Coronary artery (tissue), 2 donors: ENCODE measurements around the gene KCNS1.
A peak's percentile ranks its signal among the peaks of the same experiment; 100 is the strongest.

Experiments
- DNase-seq: peaks from one replicate; pipeline ENCODE4 v3.0.0-alpha.2; 2017; ENCODE audit warnings: low spot score
- H3K27ac ChIP-seq, 2 donors: fragments of 200-600 bp; sonication (generic); one replicate each; pipeline ENCODE4 v1.5.1; 2016 to 2019
- H3K4me3 ChIP-seq: fragments of 200-600 bp; sonication (generic); 2 replicates; pipeline ENCODE4 v1.5.1; 2016; ENCODE audit warnings: mild to moderate bottlenecking, moderate library complexity
- CTCF ChIP-seq: fragments of 200-600 bp; sonication (generic); IDR thresholded peaks from one replicate; pipeline ENCODE4 v1.5.1; 2019; ENCODE audit warnings: antibody characterized with exemption

KCNS1 gene

GRCh38 chr20:45049904-45050471, 50.9 kb downstream of the KCNS1 start:
- no peak overlapping the region for H3K4me3 ChIP-seq
- no peak for DNase-seq
- no peak overlapping the region for H3K27ac ChIP-seq
- no peak for TF ChIP-seq CTCF

GRCh38 chr20:45049438-45049837, 51.5 kb downstream of the KCNS1 start:
- no peak for DNase-seq
- no peak for TF ChIP-seq CTCF
- Histone ChIP-seq H3K4me3 (no peak overlapping the region), H3K27ac (no peak overlapping the region)

GRCh38 chr20:45047581-45048119, 53.3 kb downstream of the KCNS1 start:
- TF ChIP-seq CTCF, result no peak
- no peak overlapping the region for H3K4me3 ChIP-seq
- H3K27ac ChIP-seq, result no peak overlapping the region
- DNase-seq, result no peak

- no peak for DNase-seq
- no peak for TF ChIP-seq CTCF
- H3K4me3 ChIP-seq, result no peak overlapping the region
- no peak overlapping the region for H3K27ac ChIP-seq
These were observed 56.3 kb downstream of the KCNS1 start for GRCh38 chr20:45044601-45045000.

- peak; percentile 67 for TF ChIP-seq CTCF
- DNase-seq, result no peak
- Histone ChIP-seq H3K4me3 (no peak overlapping the region), H3K27ac (no peak overlapping the region)
These were observed 56.8 kb downstream of the KCNS1 start for GRCh38 chr20:45044084-45044573.

- DNase-seq, result no peak
- Histone ChIP-seq H3K4me3 (no peak overlapping the region), H3K27ac (no peak overlapping the region)
- no peak for TF ChIP-seq CTCF
These were observed 57.9 kb downstream of the KCNS1 start for GRCh38 chr20:45042978-45043377.
